OCI-LY3 (cell line): Measurements from ENCODE around the gene COX6A2.

Experiments
- H2AFZ ChIP-seq: fragments of 200-600, 300-600 bp; shearing (Covaris generic); 2 replicates; pipeline ENCODE4 v1.6.0; 2014; ENCODE audit warnings: antibody characterized with exemption, low read depth, low read length
- H3K27ac ChIP-seq: fragments of 200-600, 300-600 bp; sonication (generic); 2 replicates; pipeline ENCODE4 v1.5.1; 2014; ENCODE audit warnings: mild to moderate bottlenecking, low read length, moderate library complexity, mixed read lengths
- H3K27me3 ChIP-seq: fragments of 200-600, 300-600 bp; sonication (generic); 2 replicates; pipeline ENCODE4 v1.6.1; 2014; ENCODE audit warnings: low read depth, low read length, mixed read lengths
- H3K36me3 ChIP-seq: fragments of 200-600, 300-600 bp; sonication (generic); replicated peaks from 2 replicates; pipeline ENCODE3; 2014; ENCODE audit warnings: low read depth, low read length, mixed read lengths
- H3K4me1 ChIP-seq: fragments of 300-600, 200-600 bp; sonication (generic); 2 replicates; pipeline ENCODE4 v1.6.1; 2014; ENCODE audit warnings: low read length, mixed read lengths
- H3K4me2 ChIP-seq: fragments of 200-600, 300-600 bp; sonication (generic); 2 replicates; pipeline ENCODE4 v1.6.1; 2014; ENCODE audit warnings: low read length, mixed read lengths
- H3K4me3 ChIP-seq: fragments of 300-600, 200-600 bp; sonication (generic); 2 replicates; pipeline ENCODE4 v1.5.1; 2014; ENCODE audit warnings: antibody characterized with exemption, mild to moderate bottlenecking, low read length, moderate library complexity
- H3K79me2 ChIP-seq: fragments of 300-600, 200-600 bp; shearing (Covaris generic); 2 replicates; pipeline ENCODE4 v1.6.1; 2014; ENCODE audit warnings: mild to moderate bottlenecking, low read length, mixed read lengths
- H3K9ac ChIP-seq: fragments of 300-600, 200-600 bp; shearing (Covaris generic); 2 replicates; pipeline ENCODE4 v1.6.0; 2014; ENCODE audit warnings: mild to moderate bottlenecking, low read length, moderate library complexity
- H3K9me3 ChIP-seq: fragments of 200-600, 300-600 bp; shearing (Covaris generic); 2 replicates; pipeline ENCODE4 v1.6.1; 2014; ENCODE audit warnings: low read length, mixed read lengths; ENCODE audit not compliant: insufficient read depth
- H4K20me1 ChIP-seq: fragments of 200-600, 300-600 bp; sonication (generic); 2 replicates; pipeline ENCODE4 v1.6.1; 2016; ENCODE audit warnings: low read length, mixed read lengths; ENCODE audit not compliant: insufficient read depth
- CTCF ChIP-seq: fragments of 200-600, 300-600 bp; sonication (generic); IDR thresholded peaks from 2 replicates; pipeline ENCODE4 v1.5.1; 2014; ENCODE audit warnings: antibody characterized with exemption, low read length, low read depth
- EZH2phosphoT487 ChIP-seq: fragments of 200-600 bp; shearing (Covaris generic); IDR thresholded peaks from 2 replicates; pipeline ENCODE4 v1.6.1; 2018; ENCODE audit warnings: antibody characterized with exemption, mixed run types, low read depth

Gene COX6A2

GRCh38 chr16:31407406-31407805 is 20.8 kb downstream of the COX6A2 start:
- Histone ChIP-seq H3K9me3 (no peaks in the 10 kb centered on the region), H3K36me3 (no peaks in the 10 kb centered on the region), H3K9ac (no peak overlapping the region), H2AFZ (no peak overlapping the region), H3K27ac (no peak overlapping the region), H3K4me2 (no peak overlapping the region), H3K4me1 (no peaks in the 10 kb centered on the region), H3K27me3 (no peaks in the 10 kb centered on the region), H3K4me3 (no peak overlapping the region), H4K20me1 (no peaks in the 10 kb centered on the region), H3K79me2 (no peaks in the 10 kb centered on the region)
- no peak for TF ChIP-seq EZH2phosphoT487
- no peak for TF ChIP-seq CTCF

GRCh38 chr16:31404353-31405064 is 23.7 kb downstream of the COX6A2 start:
- H3K4me3 ChIP-seq: no peak overlapping the region
- H4K20me1 ChIP-seq: no peaks in the 10 kb centered on the region
- no peak overlapping the region for H3K4me2 ChIP-seq
- no peaks in the 10 kb centered on the region for H3K9me3 ChIP-seq
- no peak overlapping the region for H3K27ac ChIP-seq
- H3K79me2 ChIP-seq: no peaks in the 10 kb centered on the region
- no peaks in the 10 kb centered on the region for H3K27me3 ChIP-seq
- H3K9ac ChIP-seq: no peak overlapping the region
- no peaks in the 10 kb centered on the region for H3K4me1 ChIP-seq
- TF ChIP-seq EZH2phosphoT487 (no peak), CTCF (no peak)
- no peaks in the 10 kb centered on the region for H3K36me3 ChIP-seq
- no peak overlapping the region for H2AFZ ChIP-seq

- Histone ChIP-seq H3K4me3 (no peak overlapping the region), H3K4me2 (no peak overlapping the region), H3K79me2 (no peaks in the 10 kb centered on the region), H3K4me1 (no peaks in the 10 kb centered on the region), H4K20me1 (no peaks in the 10 kb centered on the region), H3K9ac (no peak overlapping the region), H3K27me3 (no peaks in the 10 kb centered on the region), H2AFZ (no peak overlapping the region), H3K27ac (no peak overlapping the region), H3K9me3 (no peaks in the 10 kb centered on the region), H3K36me3 (no peaks in the 10 kb centered on the region)
- no peak for TF ChIP-seq CTCF
- no peak for TF ChIP-seq EZH2phosphoT487
Measured at GRCh38 chr16:31403590-31404352, 24.4 kb downstream of the COX6A2 start.

GRCh38 chr16:31402687-31403086 is 25.5 kb downstream of the COX6A2 start:
- TF ChIP-seq EZH2phosphoT487 (no peak), CTCF (no peak)
- Histone ChIP-seq H3K9ac (no peak overlapping the region), H3K9me3 (no peaks in the 10 kb centered on the region), H4K20me1 (no peaks in the 10 kb centered on the region), H3K36me3 (no peaks in the 10 kb centered on the region), H3K4me3 (no peak overlapping the region), H3K4me2 (no peak overlapping the region), H2AFZ (no peak overlapping the region), H3K27ac (no peak overlapping the region), H3K79me2 (no peaks in the 10 kb centered on the region), H3K4me1 (no peaks in the 10 kb centered on the region), H3K27me3 (no peaks in the 10 kb centered on the region)
